ENCODE data around the gene GGT5.
A peak's percentile ranks its signal among the peaks of the same experiment; 100 is the strongest.

GGT5 gene

GRCh38 chr22:24181996-24182899 lies 62.6 kb downstream of the GGT5 start:
- peak; percentile 21 for DNase-seq (ENCODE audit: low read depth)

DNA sequence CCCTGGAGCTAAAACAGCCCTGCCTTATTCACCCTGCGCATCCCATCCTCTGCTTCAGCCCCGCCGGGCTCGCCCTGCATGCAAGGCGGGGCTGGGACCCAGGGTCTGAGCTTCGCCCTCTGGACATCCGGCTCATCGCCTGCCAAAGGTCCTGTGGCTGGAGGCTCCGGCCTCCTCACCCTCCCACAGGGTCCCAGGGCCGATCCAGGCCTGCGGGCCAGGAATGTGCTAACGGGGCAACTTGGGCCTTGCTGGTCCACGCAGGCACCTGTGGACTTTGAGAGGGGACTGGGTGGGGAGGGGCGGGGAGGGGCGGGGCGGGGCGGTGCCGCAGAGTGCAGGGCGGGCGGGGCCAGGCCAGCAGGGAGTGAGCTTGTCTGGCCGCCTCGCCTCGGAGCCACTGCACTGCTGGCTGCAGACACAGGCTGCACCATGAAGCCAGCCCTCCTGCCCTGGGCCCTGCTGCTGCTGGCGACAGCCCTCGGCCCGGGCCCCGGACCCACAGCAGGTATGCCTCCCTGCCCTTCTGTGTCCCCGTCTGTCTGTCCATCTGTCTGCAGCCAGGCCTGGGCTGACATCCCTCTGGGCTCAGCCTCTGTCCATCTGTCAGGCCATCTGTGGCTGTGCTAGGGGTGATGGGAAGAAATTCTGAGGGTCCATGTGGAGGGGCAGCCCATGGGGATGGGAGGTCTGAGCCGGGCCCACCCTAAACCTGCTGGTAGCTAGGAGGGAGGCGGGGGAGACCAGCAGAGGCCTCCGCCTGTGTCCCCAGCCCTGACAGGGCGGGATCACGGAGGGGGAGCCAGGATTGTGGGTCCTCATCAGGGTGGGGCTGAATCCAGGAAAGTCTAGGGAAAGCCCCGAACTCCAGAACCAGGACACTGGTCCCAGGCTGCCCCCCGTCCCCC lies 63.5 kb downstream of the GGT5 start, which contains the start of gene SUSD2:
Gene SUSD2 (plus strand): TSS at position 400 of the 908 bp plus-strand sequence. CDS start 33 bp downstream, at position 433.
- DNase-seq (ENCODE audit: low read depth) = peak; percentile 14

GRCh38 chr22:24180316-24181087 lies 64.4 kb downstream of the GGT5 start:
- DNase-seq (ENCODE audit: low read depth) = no peak

DNA sequence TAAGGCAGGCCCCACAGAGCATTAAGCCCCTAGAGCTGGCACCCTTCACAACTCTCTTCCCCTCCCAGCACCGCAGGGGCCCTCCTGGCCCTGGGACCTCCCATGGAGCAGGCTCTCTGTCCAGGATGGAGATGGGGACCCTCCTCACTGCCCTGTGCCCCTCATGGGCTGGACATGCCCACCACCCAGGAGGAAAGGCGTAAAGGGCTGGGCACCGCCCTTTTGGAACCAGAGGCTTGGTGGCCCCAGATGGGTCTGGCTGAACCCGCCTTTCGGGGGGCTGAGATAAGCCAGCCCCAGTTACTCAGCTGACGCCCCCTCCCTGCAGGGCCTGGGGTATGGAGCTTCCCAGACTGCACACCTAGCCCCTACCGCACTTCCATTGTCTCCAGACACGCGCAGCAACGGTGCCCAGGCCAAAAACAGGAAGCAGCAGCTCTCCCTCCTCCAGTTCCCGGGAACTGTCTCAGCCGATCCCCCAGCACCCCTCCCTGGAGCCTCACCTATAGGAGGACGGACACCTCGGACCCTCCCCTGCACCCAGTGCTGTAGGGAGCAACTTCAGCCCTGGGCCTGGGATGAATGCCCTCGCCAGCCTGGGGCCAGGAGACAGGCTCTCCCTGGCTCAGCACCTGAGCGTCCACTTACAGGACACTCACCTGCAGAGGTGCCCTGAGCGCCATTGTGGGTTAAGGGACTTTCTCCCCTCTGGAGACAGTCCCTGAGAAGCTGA lies 65.2 kb downstream of the GGT5 start:
- no peak for DNase-seq (ENCODE audit: low read depth)

GRCh38 chr22:24178502-24179440 lies 66.1 kb downstream of the GGT5 start:
- DNase-seq (ENCODE audit: low read depth) = no peak

GRCh38 chr22:24178021-24178431 lies 66.9 kb downstream of the GGT5 start:
- DNase-seq (ENCODE audit: low read depth) = no peak

GRCh38 chr22:24177456-24177855 lies 67.4 kb downstream of the GGT5 start:
- no peak for DNase-seq (ENCODE audit: low read depth)

GRCh38 chr22:24177045-24177444 lies 67.8 kb downstream of the GGT5 start:
- no peak for DNase-seq (ENCODE audit: low read depth)

DNA sequence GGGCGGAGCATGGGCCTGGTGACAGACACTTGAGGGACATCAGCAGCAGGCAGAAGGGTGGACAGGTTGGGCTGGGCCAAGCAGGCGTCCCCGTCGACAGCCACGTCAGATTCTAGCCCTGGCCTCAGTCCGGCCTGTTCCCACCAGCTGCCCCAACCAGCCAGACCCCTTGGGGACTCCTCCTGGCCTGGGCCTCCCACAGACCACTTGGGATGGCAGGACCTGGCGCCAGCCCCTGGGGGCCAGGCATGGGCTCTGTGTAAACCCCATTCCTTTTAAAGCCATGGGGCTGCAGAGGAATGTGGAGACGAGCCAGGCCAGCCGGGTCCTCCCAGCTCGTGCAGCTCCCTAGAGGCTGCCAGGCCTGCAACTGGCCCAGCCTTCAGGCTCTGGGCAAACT lies 68.3 kb downstream of the GGT5 start:
- no peak for DNase-seq (ENCODE audit: low read depth)

- no peak for DNase-seq (ENCODE audit: low read depth)
Observed at GRCh38 chr22:24176040-24176439, 68.8 kb downstream of the GGT5 start.

GRCh38 chr22:24175160-24175808 lies 69.6 kb downstream of the GGT5 start:
- peak; percentile 82 for DNase-seq (ENCODE audit: low read depth)

- no peak for DNase-seq (ENCODE audit: low read depth)
Observed at GRCh38 chr22:24171822-24172221, 73.1 kb downstream of the GGT5 start.

DNA sequence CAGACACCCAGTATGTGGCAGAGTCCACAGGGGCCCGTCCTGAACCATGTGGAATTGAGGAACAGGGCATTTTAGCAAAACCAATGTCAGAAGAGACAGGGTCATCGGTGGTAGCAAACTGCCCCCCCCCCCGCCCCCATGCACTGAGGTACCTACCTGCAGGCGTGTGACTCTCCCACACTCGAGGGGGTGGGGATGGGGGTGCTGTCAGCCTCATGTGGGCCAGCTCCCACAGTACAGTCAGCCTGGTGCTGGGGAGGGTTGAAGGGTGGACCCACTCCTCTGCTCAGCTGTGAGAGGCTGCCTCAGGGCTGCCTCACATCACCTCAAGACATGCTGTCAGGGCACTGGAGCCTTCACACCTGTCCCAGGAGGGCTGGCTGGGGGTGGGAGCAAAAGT lies 74.2 kb downstream of the GGT5 start:
- DNase-seq (ENCODE audit: low read depth) = no peak

DNA sequence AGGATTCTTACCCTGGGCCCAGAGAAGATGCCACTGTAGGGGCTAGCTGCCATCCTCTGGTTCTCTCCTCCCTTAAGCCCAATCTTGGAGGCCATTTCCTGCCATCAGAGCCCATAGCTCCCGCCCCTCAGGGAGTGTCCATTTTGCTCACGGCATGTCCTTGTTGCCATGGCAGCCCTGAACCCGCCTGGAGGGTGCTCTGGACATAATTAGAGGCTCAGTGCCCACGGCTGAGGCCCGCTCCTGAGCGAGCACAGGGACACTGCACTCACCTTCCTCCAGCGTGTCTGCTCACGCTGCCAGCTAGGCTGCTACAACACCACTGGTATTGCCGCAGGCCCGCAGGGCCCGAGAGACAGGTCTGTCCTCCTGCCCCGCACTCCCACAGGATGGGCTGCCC lies 74.7 kb downstream of the GGT5 start:
- peak; percentile 17 for DNase-seq (ENCODE audit: low read depth)

Data from EH (cell line).